NOMO-1 treated with DMSO at 0.1 percent for 48 hours (cell line): ENCODE measurements around the gene CD46.
A peak's percentile ranks its signal among the peaks of the same experiment; 100 is the strongest.
"Not testable (repeated sequence)": the region's sequence is repeated elsewhere in the genome, so short reads cannot be mapped to it uniquely, and the experiment has no call there.

Experiments
- DNase-seq: peaks from one replicate; lab custom pipeline; 2025; ENCODE audit not compliant: unreplicated experiment; lab: John Stamatoyannopoulos, UW

CD46 gene

DNA sequence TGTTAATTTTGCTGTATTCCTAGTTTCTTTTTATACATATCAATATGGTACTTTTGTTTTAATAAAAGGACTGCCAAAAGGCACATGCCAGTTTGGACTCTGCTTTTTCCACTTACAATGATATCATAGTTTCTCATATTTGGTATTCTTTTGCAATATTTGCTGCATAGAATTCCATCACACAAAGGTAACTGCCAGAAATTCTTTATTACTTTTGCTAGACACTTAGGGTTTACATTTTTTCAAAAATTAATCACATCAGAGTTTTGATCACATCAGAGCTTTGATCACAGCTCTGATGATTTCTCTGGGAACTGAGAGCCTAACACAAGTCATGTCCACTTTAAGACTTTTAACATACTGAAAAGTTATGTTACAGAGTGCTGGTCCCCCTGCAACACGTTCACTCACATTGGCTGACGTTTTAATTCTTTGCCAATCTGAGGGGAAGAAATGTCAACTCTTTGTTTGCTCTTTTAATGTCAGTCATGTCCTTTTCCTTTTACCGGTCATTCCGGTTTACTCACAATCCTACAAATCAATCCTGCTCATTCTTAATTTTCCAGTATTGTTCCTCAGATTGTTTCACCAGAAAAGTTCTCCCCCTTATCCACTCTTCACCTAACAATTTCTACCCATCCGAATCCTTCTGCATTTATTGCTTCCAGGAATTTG lies 1.1 kb upstream of the CD46 start:
- DNase-seq: no peak

DNA sequence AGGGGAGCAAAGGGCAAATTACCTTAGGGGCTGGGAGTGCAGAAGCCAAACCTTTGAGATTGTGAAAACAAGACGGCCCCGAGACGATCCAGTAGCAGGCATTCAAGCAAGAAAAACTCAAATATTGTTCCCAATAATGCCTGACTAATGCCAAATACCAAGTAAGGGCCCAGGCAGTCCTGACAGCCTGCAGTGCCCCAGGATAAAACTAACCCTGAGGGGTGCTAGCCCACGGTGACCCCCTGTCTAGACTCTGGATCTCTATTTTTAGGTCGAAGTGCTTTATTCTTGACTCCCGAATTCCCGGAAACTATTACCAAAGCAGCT lies 428 bp upstream of the CD46 start:
- not testable (repeated sequence) for DNase-seq

DNA sequence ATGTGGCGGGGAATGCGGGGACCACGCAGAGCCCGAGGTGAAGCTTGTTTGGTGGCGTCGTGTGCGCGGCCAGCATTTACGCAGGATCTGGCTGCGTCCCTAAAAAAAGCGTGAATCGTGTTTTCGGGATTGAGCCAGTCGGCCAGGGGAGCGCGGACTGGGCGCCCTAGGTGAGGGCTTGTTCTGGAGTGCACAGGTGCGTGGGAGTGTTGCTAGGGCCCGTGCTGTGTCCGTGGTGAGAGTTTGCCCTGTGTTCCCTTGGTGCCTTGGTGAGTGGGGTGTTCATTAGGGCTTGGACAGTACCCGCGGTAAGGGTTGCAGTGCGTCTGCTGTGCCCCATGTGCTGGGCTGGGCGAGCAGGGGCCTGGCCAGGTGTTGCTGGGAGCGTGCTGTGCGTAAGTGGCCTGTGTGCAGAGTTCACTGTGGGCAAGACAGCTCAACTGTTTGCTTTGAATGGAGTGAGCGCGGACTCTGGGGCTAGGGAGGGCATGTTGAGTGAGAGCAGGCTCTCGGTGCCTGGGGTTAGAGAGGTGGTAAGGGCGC lies 673 bp downstream of the CD46 start:
- DNase-seq: no peak

DNA sequence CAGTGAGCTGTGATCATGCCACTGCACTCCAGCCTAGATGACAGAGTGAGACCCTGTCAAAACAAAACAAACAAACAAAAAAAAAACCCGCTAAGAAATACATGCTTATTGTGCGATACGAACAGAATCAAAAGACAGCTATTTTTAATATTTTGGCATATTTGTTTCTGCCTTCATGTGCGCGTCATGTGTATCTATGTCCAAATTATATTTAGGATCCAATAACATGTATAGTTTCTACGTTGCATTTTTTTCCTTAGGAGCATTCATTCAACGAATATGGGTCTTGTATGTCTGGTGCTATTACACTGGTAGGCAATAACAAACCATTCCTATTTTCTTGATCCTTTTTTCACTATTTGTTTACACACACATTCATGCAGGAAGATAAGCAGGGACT lies 1.8 kb downstream of the CD46 start:
- DNase-seq: no peak

DNA sequence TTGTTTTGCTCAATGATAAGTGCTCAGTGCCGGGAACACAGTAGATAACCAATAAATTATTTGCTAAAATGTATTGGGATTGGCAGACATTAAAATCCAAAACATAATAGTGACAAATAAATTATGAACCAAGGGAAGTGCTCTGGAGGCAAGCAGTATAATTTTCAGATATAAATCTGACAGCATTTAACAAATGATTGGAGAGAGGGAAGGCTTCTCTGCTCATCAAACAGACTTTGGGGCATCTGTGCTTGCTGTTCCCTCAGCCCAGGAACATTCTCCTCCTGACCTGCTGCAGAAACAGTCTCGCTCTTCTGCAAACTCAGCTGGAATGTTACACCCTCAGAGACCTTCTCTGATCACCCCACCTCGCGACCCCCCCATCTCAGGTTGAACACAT lies 2.2 kb downstream of the CD46 start:
- no peak for DNase-seq

DNA sequence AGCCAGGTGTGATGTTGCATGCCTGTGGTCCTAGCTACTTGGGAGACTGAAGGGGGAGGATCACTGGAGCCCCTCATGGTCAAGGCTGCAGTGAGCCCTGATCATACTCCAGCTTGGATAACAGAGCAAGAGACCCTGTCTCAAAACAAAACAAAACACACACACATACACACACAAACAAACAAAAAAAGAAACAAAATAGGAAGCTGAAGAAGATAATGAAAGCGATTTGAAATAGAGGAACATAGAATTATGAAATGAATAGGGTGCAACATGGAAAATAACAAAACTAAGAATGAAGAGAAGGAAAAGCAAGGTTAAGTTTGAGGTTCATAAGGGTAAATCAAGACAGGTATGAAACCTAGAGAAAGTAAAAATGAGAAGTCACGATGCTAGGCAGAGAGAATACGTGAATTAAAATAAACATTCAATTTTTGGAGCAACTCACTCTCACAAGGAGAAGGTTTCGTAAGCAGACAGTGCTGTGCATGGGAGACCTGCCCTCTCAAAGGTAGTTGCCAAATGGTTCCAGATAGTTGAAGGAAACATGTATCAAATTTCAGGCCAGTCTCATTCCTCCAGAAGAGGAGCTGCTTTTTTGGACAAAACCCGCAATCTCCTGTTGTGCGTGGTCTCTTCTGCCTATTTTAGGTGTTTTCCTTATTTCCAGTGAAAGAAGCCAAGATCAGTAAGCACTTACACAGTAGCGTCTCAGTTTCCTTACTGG lies 3.3 kb downstream of the CD46 start:
- peak; percentile 69 for DNase-seq

DNA sequence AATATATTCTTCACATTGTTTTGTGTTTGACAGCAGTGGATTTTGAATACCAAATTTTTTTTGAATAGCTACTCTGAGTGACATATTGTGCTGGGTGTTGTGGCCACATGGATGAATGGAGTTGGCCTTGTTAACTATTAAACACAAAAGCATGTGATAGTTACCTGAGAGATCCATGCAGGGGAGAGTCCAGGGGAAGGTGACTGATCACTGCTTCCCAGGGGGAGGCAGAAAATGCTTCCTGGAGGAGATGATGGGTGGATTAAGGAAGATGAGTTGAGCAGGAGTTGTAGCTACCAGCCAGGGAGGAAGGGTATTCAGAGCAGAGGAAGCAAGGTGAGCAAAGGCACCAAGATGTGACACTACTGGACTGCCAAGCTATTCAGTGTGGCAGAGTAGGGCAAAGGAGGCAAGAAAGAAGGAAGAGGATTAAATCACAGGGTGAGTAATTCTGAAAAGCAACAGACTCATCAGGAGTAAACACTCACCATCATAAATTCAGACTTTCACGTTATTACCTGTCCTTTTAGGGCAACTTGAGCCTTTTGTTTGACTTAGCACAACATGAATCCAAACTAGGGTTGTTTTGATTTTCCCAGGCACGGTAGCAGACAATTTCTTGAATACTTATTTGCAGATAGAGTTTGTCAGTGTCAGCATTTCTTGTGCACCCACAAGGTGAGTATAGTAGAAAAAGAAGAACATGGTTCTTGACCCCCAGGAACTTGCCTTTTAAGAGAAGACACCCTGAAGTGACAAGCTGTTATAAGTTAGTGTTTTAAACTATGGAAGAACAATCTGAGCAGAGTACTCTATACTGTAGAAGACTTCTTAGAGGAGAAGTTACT lies 4.2 kb downstream of the CD46 start:
- no peak for DNase-seq

DNA sequence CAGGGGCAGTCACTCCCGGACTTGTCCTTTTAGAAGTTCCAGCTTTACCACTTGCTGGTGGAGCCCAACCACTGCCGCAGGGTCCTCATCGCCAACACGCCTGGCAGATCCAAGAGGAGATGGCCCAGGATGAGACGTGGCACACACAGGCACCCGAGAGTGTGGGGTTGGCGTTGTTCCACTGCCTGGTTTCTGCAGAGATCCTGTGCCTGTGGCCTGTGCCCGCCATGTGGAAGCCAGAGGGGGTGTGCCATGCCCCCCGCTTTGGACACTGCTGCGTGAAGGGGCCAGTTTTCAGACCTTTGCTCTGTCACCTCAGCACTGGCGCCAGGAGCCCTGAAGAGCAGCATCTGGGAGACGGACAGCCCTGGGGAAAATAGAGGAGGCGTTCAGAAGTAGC lies 10.8 kb downstream of the CD46 start:
- DNase-seq: no peak

DNA sequence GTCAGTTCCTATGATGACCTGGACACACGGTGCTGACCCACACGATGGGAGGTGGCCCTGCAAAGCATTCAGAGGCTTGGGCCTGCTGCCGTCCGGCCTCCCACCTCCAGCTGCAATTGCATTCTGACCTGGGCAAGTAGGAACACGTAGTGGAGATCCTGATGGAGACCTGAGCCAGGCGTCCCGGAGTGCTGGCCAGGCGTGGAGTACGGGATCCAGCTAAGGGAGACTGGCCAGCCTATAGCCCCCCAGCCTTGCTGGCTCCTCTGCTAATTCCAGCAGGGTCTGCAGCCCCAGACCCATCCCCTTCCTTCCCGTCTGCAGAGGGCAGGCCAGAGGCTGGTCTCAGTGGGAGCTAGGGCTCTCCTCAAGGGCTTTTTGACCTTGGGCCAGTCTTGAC lies 11.2 kb downstream of the CD46 start:
- no peak for DNase-seq

DNA sequence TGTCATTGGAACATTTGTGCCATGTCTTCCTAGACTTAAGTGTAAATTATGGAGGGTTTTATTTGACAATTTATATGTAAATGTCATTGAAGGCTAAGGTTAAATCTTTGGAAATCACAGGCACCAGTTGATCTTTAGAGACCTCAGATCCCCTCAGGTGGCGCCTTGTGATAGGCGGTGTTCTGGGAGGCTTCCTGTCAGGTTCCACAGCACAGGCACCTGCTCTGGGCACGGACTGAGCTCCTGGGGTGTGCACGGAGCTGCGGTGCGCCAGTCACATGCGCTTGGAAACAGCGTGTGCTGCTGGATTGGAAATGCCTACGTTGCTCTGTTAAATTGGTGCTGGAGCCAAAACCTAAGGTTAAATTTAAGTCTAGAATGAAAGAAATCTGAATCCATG lies 12.1 kb downstream of the CD46 start:
- DNase-seq: no peak

DNA sequence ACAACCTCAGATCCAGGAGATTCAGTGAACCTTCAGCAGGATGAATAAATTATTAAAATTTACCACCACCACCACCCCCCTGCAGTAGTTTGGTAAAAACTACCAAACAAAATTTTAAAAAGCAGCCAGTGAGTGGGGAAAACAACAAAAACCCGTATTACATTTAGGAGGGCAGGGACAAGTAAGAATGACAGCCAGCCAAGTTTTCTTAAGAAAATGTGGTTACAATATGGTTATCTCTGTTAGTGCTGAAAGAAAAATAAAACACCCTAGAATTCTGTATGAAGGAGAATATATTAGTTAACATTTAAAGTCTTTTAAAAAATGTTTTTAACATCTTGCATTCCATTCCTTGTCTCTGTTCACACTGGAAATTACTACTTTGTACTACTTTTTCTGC lies 14.7 kb downstream of the CD46 start:
- no peak for DNase-seq

DNA sequence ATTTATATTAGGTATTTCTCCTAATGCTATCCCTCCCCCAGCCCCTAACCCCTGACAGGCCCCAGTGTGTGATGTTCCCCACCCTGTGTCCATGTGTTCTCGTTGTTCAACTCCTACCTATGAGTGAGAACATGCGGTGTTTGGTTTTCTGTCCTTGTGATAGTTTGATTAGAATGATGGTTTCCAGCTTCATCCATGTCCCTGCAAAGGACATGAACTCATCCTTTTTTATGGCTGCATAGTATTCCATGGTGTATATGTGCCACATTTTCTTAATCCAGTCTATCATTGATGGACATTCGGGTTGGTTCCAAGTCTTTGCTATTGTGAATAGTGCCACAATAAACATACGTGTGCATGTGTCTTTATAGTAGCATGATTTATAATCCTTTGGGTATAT lies 18.7 kb downstream of the CD46 start:
- DNase-seq: not testable (repeated sequence)

DNA sequence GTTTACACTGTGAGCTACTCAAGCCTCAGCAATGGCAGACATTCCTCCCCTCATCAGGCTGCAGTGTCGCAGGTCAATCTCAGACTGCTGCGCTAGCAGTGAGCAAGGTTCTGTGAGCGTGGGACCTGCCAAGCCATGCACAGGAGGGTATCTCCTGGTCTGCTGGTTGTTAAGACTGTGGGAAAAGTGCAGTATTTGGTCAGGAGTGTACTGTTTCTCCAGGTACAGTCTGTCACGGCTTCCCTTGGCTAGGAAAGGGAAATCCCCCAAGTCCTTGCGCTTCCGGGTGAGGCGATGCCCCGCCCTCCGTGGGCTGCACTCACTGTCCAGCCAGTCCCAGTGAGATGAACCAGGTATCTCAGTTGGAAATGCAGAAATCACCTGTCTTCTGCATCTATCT lies 24.2 kb downstream of the CD46 start:
- DNase-seq: not testable (repeated sequence)

DNA sequence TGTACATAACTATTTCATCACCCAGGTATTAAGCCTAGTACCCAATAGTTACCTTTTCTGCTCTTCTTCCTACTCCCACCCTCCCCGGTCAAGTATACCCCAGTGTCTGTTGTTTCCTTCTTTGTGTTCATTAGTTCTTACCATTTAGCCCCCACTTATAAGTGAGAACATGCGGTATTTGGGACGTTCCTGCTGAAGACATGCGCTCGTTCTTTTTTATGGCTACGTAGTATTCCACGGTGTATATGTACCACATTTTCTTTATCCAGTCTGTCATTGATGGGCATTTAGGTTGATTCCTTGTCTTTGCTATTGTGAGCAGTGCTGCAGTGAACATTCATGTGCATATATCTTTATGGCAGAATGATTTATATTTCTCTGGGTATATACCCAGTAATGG lies 25.6 kb downstream of the CD46 start:
- not testable (repeated sequence) for DNase-seq

DNA sequence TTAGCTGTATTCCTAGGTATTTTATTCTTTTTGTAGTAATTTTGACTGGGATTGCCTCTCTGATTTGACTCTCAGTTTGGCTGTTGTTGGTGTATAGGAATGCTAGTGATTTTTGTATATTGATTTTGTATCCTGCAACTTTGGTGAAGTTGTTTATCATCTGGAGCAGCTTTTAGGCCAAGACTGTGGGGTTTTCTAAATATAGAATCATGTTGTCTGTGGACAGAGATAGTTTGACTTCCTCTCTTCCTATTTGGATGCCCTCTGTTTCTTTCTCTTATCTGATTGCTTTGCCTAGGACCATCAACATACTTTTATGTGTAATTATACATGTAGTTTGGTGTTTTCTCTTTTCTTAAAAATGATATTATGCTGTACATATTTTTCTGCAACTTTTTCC lies 27.2 kb downstream of the CD46 start:
- no peak for DNase-seq

DNA sequence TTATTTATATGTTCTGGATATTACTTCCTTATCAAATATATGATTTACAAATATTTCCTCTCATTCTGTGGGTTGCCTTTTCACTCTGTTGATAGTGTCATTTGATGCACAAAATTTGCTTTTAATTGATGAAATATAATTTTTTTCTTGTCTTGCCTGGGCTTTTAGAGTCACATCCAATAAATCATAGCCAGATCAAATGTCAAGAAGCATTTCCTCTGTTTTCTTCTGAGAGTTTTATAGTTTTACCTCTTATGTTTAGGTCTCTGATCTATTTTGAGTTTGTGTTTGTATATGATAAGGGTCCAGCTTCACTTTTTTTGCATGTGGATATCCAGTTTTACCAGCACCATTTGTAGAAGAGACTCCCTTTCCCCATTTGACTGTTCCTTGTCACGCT lies 29.5 kb downstream of the CD46 start:
- DNase-seq: no peak

DNA sequence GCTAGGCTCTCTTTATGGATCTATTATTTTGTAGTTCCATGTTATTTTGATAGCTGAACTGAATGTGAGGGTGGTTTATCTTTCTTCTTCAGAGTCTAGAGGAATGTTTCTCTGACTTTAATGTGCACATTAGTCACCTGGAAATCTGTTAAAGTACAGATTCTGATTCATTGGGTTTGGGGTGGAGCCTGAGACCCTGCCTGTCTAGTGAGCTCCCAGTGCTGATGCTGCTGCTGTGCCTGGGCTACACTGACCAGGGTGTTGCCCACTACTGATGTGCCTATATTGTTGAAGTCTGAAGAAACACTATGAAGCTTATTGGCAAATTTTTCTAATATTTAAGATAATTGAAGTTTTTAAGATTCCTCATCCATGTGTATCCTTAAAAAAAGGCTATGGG lies 35.9 kb downstream of the CD46 start:
- no peak for DNase-seq

DNA sequence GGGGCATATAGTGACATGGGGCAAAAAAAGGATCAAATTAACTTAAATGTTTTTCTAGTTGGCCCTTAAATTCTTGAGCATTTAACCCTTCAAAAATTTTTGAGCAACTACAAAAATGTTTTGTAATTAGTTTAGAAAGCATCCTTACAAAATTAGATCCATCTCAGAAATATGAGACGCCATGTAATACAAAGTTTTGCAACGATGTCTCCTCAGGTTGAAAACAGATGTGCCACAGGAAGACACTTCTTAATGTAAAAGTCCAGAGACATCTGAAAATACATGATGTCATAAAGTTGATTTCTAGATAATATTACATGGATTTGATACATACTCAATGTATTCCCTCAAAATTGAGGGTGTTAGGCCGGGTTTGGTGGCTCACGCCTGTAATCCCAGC lies 37.5 kb downstream of the CD46 start:
- no peak for DNase-seq

DNA sequence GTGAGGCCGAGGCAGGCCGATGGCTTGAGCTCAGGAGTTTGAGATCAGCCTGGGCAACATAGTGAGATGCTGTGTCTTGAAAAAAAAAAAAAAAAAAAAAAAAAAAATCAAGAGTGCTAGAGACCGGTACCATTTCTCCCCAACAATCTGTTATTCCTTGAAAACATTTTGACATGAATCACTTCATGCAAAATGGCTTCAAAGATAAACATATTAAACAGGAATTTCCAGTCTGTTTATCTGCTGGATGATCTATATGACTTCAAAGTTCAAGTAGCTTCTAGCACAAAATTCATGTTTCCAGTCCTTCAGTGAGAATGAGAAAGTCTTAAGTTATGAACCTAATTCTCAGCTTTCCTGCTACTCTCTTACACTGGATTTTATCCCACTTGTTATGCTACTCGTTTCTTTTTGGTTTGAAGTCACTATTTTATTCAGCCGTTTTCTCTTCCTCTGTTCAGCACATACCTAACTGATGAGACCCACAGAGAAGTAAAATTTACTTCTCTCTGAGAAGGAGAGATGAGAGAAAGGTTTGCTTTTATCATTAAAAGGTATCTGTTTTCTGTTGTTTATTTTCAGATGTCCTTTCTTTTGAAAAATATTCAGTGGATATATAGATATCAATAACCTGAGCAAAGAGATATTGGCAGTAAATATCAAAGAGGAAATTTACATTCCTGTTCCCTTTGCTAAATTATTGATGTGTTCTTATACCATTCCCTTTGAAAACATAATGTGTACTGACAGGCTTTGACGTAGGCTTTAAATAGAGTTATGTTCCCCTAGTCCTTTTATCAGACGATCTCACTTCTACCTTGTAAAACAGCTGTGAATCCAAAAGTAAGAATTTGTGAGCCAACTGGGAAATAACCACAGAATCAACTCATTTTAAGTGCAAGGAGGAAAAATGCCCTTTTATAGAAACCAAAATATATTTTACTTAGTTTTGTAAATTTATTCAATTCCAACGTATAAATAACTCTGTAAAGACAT lies 38.2 kb downstream of the CD46 start:
- no peak for DNase-seq

DNA sequence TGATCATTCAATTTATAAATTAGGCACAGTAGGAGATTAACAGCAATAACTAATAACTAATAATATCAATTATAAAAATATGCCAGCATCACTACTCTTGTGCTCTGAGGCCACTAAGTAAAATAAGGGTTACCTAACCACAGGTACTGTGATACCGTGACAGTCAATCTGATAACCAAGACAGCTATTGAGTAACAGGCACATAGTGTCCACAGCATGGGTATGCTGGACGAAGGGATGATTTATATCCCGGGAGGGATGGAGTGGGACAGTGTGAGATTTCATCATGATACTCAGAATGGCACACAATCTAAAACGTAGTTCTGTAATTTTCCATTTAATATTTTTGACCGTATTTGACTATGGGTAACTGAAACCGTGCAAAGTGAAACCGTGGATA lies 39.4 kb downstream of the CD46 start:
- DNase-seq: no peak

DNA sequence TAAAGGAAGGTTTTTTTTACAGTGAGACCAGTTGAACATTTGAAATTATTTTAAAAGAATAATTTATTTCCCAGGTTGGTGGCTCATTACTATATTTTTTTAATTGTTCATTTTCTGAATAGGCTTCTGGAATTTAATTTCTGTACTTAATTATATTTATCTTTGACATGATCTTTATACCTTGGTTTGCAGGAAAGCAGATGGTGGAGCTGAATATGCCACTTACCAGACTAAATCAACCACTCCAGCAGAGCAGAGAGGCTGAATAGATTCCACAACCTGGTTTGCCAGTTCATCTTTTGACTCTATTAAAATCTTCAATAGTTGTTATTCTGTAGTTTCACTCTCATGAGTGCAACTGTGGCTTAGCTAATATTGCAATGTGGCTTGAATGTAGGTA lies 41.5 kb downstream of the CD46 start:
- DNase-seq: no peak
